ENCODE measurements around the gene FGF10. TPM values are rescaled to one million over a fixed set of nuclear protein-coding genes. Genes with fewer than 3 reads are reported as not detected.

The FGF10 gene
- total RNA-seq = 1.9 and 3.7 TPM in 2 replicates

GRCh38 chr5:44389090-44389822 is at the start of gene FGF10:
FGF10 (minus strand) TSS chr5:44389420; CDS start chr5:44388682, 738 bp downstream.

